ENCODE results near the gene TSC22D4.

The TSC22D4 gene

GRCh38 chr7:100475549-100475948 lies 3.5 kb downstream of the TSC22D4 start:
- Histone ChIP-seq H3K27ac (ENCODE audit: insufficient read depth in 1 of 2, low read depth in 1 of 2, low read length in 2 of 2, poor library complexity in 1 of 2, severe bottlenecking in 2 of 2) (peak overlapping the region in 1 of 2 experiments; percentile 50), H3K9me3 (ENCODE audit: control extremely low read depth in 1 of 5, control insufficient read depth in 4 of 5, insufficient read depth in 2 of 5, low read depth in 1 of 5, low read length in 4 of 5) (no peaks in the 10 kb centered on the region), H3K4me1 (ENCODE audit: control extremely low read depth in 1 of 4, control insufficient read depth in 4 of 4, insufficient read depth in 4 of 4, low read length in 3 of 4) (peaks cover 2 to 54% (median 43%) of the 10 kb centered on the region in 4 experiments), H3K27me3 (replicated peaks in 2 of 5; ENCODE audit: control insufficient read depth in 4 of 5, insufficient read depth in 5 of 5, low read length in 4 of 5) (no peaks in the 10 kb centered on the region), H3K36me3 (ENCODE audit: control insufficient read depth in 4 of 4, insufficient read depth in 4 of 4, low read length in 3 of 4) (peaks cover 0 to 56% (median 27%) of the 10 kb centered on the region in 4 experiments), H3K4me3 (ENCODE audit: control insufficient read depth in 1 of 7, extremely low read depth in 1 of 7, insufficient read depth in 4 of 7, low read depth in 2 of 7, low read length in 6 of 7) (peak overlapping the region in 5 of 7 experiments; percentile 33 to 92 (median 92))
- ChIA-PET POLR2A (interaction anchor here (0.8 kb wide), 1 partner anchor 20 kb away, joined by 3 read pairs; no protein-coding TSS in a partner anchor), CTCF (interaction anchor here (0.9 to 10.5 kb wide), 9 partner anchors 9 to 216 kb away, joined by 3 to 142 read pairs (median 5); partner anchors contain the start of gene SPACDR)
- no peak for DNase-seq
- 0% methylated on average over 2 of the region's 9 CpGs for WGBS (ENCODE audit: insufficient coverage)

- POLR2A ChIA-PET: interaction anchor here (0.7 kb wide), 1 partner anchor 76 kb away, joined by 4 read pairs; no protein-coding TSS in a partner anchor
Measured at GRCh38 chr7:100472854-100473499, 6.0 kb downstream of the TSC22D4 start.

GRCh38 chr7:100472121-100472851 lies 6.7 kb downstream of the TSC22D4 start:
- ChIA-PET POLR2A (interaction anchor here (0.7 kb wide), 1 partner anchor 77 kb away, joined by 4 read pairs; no protein-coding TSS in a partner anchor), CTCF (interaction anchor here (0.6 to 11.8 kb wide), 4 partner anchors 7 to 89 kb away, joined by 3 to 177 read pairs (median 76); partner anchors contain the start of genes NYAP1 and TSC22D4)
- 90% methylated on average over 13 of the region's 16 CpGs for WGBS (ENCODE audit: insufficient coverage)
- Histone ChIP-seq H3K36me3 (ENCODE audit: control insufficient read depth in 4 of 4, insufficient read depth in 4 of 4, low read length in 3 of 4) (peaks cover under 1 to 77% (median 41%) of the 10 kb centered on the region in 4 experiments), H3K27ac (ENCODE audit: insufficient read depth in 1 of 2, low read depth in 1 of 2, low read length in 2 of 2, poor library complexity in 1 of 2, severe bottlenecking in 2 of 2) (peak overlapping the region in 1 of 2 experiments; percentile 49), H3K4me1 (ENCODE audit: control extremely low read depth in 1 of 4, control insufficient read depth in 4 of 4, insufficient read depth in 4 of 4, low read length in 3 of 4) (peaks cover 2 to 49% (median 39%) of the 10 kb centered on the region in 4 experiments), H3K27me3 (replicated peaks in 2 of 5; ENCODE audit: control insufficient read depth in 4 of 5, insufficient read depth in 5 of 5, low read length in 4 of 5) (no peaks in the 10 kb centered on the region), H3K9me3 (ENCODE audit: control extremely low read depth in 1 of 5, control insufficient read depth in 4 of 5, insufficient read depth in 2 of 5, low read depth in 1 of 5, low read length in 4 of 5) (no peaks in the 10 kb centered on the region), H3K4me3 (ENCODE audit: control insufficient read depth in 1 of 7, extremely low read depth in 1 of 7, insufficient read depth in 4 of 7, low read depth in 2 of 7, low read length in 6 of 7) (no peak overlapping the region)
- DNase-seq: no peak

More at GRCh38 chr7:100472854-100473499, 6.0 kb downstream of the TSC22D4 start:
- Histone ChIP-seq H3K36me3 (ENCODE audit: control insufficient read depth in 4 of 4, insufficient read depth in 4 of 4, low read length in 3 of 4) (peaks cover 0 to 71% (median 35%) of the 10 kb centered on the region in 4 experiments), H3K4me3 (ENCODE audit: control insufficient read depth in 1 of 7, extremely low read depth in 1 of 7, insufficient read depth in 4 of 7, low read depth in 2 of 7, low read length in 6 of 7) (peak overlapping the region in 2 of 7 experiments; percentile 8 to 49), H3K27ac (ENCODE audit: insufficient read depth in 1 of 2, low read depth in 1 of 2, low read length in 2 of 2, poor library complexity in 1 of 2, severe bottlenecking in 2 of 2) (peak overlapping the region in 1 of 2 experiments; percentile 49), H3K9me3 (ENCODE audit: control extremely low read depth in 1 of 5, control insufficient read depth in 4 of 5, insufficient read depth in 2 of 5, low read depth in 1 of 5, low read length in 4 of 5) (no peaks in the 10 kb centered on the region), H3K27me3 (replicated peaks in 2 of 5; ENCODE audit: control insufficient read depth in 4 of 5, insufficient read depth in 5 of 5, low read length in 4 of 5) (no peaks in the 10 kb centered on the region), H3K4me1 (ENCODE audit: control extremely low read depth in 1 of 4, control insufficient read depth in 4 of 4, insufficient read depth in 4 of 4, low read length in 3 of 4) (peaks cover 2 to 52% (median 43%) of the 10 kb centered on the region in 4 experiments)
- DNase-seq: no peak
- WGBS (ENCODE audit: insufficient coverage): 46% methylated on average over 11 of the region's 14 CpGs
- CTCF ChIA-PET: interaction anchor here (0.6 to 2.4 kb wide), 3 partner anchors 9 to 86 kb away, joined by 3 to 11 read pairs (median 4); no protein-coding TSS in a partner anchor

- POLR2A ChIA-PET: no interaction called here
- Histone ChIP-seq H3K4me3 (ENCODE audit: control insufficient read depth in 1 of 7, extremely low read depth in 1 of 7, insufficient read depth in 4 of 7, low read depth in 2 of 7, low read length in 6 of 7) (no peak overlapping the region), H3K9me3 (ENCODE audit: control extremely low read depth in 1 of 5, control insufficient read depth in 4 of 5, insufficient read depth in 2 of 5, low read depth in 1 of 5, low read length in 4 of 5) (no peaks in the 10 kb centered on the region), H3K27ac (ENCODE audit: insufficient read depth in 1 of 2, low read depth in 1 of 2, low read length in 2 of 2, poor library complexity in 1 of 2, severe bottlenecking in 2 of 2) (no peak overlapping the region), H3K36me3 (ENCODE audit: control insufficient read depth in 4 of 4, insufficient read depth in 4 of 4, low read length in 3 of 4) (peaks cover 3 to 75% (median 44%) of the 10 kb centered on the region in 4 experiments), H3K4me1 (ENCODE audit: control extremely low read depth in 1 of 4, control insufficient read depth in 4 of 4, insufficient read depth in 4 of 4, low read length in 3 of 4) (peaks cover 0 to 37% (median 27%) of the 10 kb centered on the region in 4 experiments), H3K27me3 (replicated peaks in 2 of 5; ENCODE audit: control insufficient read depth in 4 of 5, insufficient read depth in 5 of 5, low read length in 4 of 5) (no peaks in the 10 kb centered on the region)
- WGBS (ENCODE audit: insufficient coverage): 56% methylated on average over 3 of the region's 4 CpGs
- CTCF ChIA-PET: interaction anchor here (1.2 to 11.8 kb wide), 6 partner anchors 8 to 255 kb away, joined by 3 to 177 read pairs (median 5); partner anchors contain the start of genes NYAP1 and TSC22D4
- DNase-seq: no peak
Measured at GRCh38 chr7:100471021-100471420, 8.0 kb downstream of the TSC22D4 start.

- H3K4me3 ChIP-seq (ENCODE audit: control insufficient read depth in 1 of 7, extremely low read depth in 1 of 7, insufficient read depth in 4 of 7, low read depth in 2 of 7, low read length in 6 of 7): no peak overlapping the region
Measured at GRCh38 chr7:100469227-100470044, 9.6 kb downstream of the TSC22D4 start.

GRCh38 chr7:100467638-100468373 lies 11.2 kb downstream of the TSC22D4 start:
- H3K27me3 ChIP-seq (replicated peaks in 2 of 5; ENCODE audit: control insufficient read depth in 4 of 5, insufficient read depth in 5 of 5, low read length in 4 of 5): no peaks in the 10 kb centered on the region
- no peak overlapping the region for H3K4me3 ChIP-seq (ENCODE audit: control insufficient read depth in 1 of 7, extremely low read depth in 1 of 7, insufficient read depth in 4 of 7, low read depth in 2 of 7, low read length in 6 of 7)
- ChIA-PET POLR2A (no interaction called here), CTCF (interaction anchor here (0.8 to 11.8 kb wide), 6 partner anchors 11 to 135 kb away, joined by 3 to 177 read pairs (median 10); partner anchors contain the start of genes NYAP1, PCOLCE and TSC22D4)
- DNase-seq: no peak
- H3K9me3 ChIP-seq (ENCODE audit: control extremely low read depth in 1 of 5, control insufficient read depth in 4 of 5, insufficient read depth in 2 of 5, low read depth in 1 of 5, low read length in 4 of 5): no peaks in the 10 kb centered on the region
- peaks cover 0 to 14% (median 10%) of the 10 kb centered on the region in 4 experiments for H3K4me1 ChIP-seq (ENCODE audit: control extremely low read depth in 1 of 4, control insufficient read depth in 4 of 4, insufficient read depth in 4 of 4, low read length in 3 of 4)
- H3K36me3 ChIP-seq (ENCODE audit: control insufficient read depth in 4 of 4, insufficient read depth in 4 of 4, low read length in 3 of 4): peaks cover 3 to 61% (median 34%) of the 10 kb centered on the region in 4 experiments
- 93% methylated on average over 13 of the region's 22 CpGs for WGBS (ENCODE audit: insufficient coverage)
- no peak overlapping the region for H3K27ac ChIP-seq (ENCODE audit: insufficient read depth in 1 of 2, low read depth in 1 of 2, low read length in 2 of 2, poor library complexity in 1 of 2, severe bottlenecking in 2 of 2)

More at GRCh38 chr7:100469227-100470044, 9.6 kb downstream of the TSC22D4 start:
- H3K27me3 ChIP-seq (replicated peaks in 2 of 5; ENCODE audit: control insufficient read depth in 4 of 5, insufficient read depth in 5 of 5, low read length in 4 of 5): no peaks in the 10 kb centered on the region
- CTCF ChIA-PET: interaction anchor here (0.6 to 11.8 kb wide), 26 partner anchors 8 to 252 kb away, joined by 3 to 177 read pairs (median 4); partner anchors contain the start of genes FBXO24, MOSPD3, NYAP1 and POP7
- peaks cover 0 to 26% (median 22%) of the 10 kb centered on the region in 4 experiments for H3K4me1 ChIP-seq (ENCODE audit: control extremely low read depth in 1 of 4, control insufficient read depth in 4 of 4, insufficient read depth in 4 of 4, low read length in 3 of 4)
- 41% methylated on average over 10 of the region's 13 CpGs for WGBS (ENCODE audit: insufficient coverage)
- peak; percentile 66 to 78 (median 71) for DNase-seq
- peaks cover 3 to 69% (median 41%) of the 10 kb centered on the region in 4 experiments for H3K36me3 ChIP-seq (ENCODE audit: control insufficient read depth in 4 of 4, insufficient read depth in 4 of 4, low read length in 3 of 4)
- POLR2A ChIA-PET: interaction anchor here (0.5 kb wide), 1 partner anchor 124 kb away, joined by 4 read pairs; no protein-coding TSS in a partner anchor
- H3K9me3 ChIP-seq (ENCODE audit: control extremely low read depth in 1 of 5, control insufficient read depth in 4 of 5, insufficient read depth in 2 of 5, low read depth in 1 of 5, low read length in 4 of 5): no peaks in the 10 kb centered on the region
- no peak overlapping the region for H3K27ac ChIP-seq (ENCODE audit: insufficient read depth in 1 of 2, low read depth in 1 of 2, low read length in 2 of 2, poor library complexity in 1 of 2, severe bottlenecking in 2 of 2)

Measured in common myeloid progenitor, CD34-positive (primary cell).